ENCODE results near the gene FOSL2.

The FOSL2 gene

DNA sequence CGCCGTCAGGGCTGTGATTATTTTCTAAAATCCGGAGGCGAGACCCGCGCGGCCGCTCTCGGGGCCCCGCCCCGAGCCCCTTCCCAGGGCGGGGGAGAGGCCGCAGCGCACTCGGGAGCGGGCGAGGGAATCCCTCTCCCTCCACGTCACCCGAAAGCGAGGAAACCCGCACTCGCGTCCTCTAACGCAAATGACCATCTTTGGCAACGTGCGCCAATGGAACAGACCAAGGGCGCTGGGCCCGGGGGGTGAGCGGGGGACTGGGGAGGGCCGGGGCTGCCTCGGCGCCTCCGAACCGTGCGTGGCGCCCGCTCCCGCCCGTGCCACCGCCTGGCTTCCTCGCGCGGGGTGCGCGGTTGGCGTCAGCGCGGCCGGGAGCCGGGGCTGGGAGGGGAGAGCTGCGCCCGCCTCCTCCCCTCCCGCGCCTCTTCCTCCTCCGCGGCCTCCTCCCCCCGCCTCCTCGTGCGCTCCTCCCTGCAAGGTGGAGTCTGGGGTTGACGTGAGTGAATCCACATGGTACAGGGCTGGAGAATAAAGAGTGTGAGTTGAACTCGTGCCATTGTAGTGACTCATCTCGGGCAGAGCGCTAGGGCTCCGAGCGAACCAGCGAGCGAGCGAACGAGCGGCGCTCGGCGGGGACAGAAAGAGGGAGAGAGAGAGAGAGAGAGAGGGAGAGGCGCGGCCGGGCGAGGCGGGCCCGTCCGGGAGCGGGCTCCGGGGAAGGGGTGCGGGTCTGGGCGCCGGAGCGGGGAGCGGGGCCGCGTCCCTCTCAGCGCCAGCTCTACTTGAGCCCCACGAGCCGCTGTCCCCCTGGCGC, at the start of gene FOSL2:
Gene FOSL2, plus strand, starts transcription at position 562 of the 817 bp plus-strand sequence. CDS start 863 bp downstream, outside the sequence.
- peaks cover 3% of the 10 kb centered on the region; the same call in 1 of the 2 replicates for H3K79me2 ChIP-seq (ENCODE audit: insufficient read depth, low read length)

DNA sequence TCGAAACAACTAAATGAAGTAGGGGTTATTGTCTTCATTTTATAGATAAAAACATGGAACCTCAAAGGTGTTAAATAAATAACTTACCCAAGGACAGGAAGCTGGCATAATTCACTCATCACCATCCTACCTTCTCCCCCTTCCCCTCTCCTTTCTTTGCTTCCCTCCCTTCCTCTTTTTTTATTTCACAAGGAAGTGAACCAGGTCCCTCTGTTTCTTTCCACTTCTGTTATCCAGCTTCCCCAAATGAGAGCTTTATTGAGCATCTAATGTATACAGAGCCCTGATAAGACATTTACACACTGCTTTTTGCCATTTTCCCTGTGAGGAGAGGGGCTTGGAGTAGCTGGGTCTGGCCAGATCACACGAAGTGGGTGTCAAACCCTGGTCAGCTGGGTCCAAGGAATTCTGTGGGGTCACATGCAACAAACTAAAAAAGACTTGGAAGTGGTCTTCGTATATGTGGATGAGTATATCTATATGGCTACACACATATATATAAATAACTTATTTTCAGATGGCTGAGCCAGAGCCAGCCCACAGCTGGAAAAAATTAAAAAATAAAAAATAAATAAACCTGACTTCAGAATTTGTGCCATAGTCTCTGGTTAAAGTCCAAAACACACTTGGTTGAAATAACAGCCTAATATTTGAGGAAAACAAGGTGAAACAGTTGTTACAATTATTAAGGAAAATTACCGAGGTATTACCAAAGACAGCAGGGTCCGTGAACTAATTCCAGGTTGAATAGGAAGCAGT, 49.3 kb upstream of the FOSL2 start:
- H3K4me2 ChIP-seq (ENCODE audit: insufficient read depth, low read length), result no peak overlapping the region
- TF ChIP-seq EZH2 (IDR thresholded peaks at IDR 0.05; ENCODE audit: borderline replicate concordance, low read depth, low read length, severe bottlenecking), result no peak
- TF ChIP-seq, protein P1, sequence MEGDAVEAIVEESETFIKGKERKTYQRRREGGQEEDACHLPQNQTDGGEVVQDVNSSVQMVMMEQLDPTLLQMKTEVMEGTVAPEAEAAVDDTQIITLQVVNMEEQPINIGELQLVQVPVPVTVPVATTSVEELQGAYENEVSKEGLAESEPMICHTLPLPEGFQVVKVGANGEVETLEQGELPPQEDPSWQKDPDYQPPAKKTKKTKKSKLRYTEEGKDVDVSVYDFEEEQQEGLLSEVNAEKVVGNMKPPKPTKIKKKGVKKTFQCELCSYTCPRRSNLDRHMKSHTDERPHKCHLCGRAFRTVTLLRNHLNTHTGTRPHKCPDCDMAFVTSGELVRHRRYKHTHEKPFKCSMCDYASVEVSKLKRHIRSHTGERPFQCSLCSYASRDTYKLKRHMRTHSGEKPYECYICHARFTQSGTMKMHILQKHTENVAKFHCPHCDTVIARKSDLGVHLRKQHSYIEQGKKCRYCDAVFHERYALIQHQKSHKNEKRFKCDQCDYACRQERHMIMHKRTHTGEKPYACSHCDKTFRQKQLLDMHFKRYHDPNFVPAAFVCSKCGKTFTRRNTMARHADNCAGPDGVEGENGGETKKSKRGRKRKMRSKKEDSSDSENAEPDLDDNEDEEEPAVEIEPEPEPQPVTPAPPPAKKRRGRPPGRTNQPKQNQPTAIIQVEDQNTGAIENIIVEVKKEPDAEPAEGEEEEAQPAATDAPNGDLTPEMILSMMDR (IDR thresholded peaks at IDR 0.05; ENCODE audit: borderline replicate concordance, extremely low read depth, low read length, poor library complexity, severe bottlenecking), result no peak
- H3K36me3 ChIP-seq (ENCODE audit: insufficient read depth, low read length), result no peaks in the 10 kb centered on the region
- DNase-seq (no peak), ATAC-seq (ENCODE audit: insufficient read depth, low read depth) (no peak)
- H3K4me3 ChIP-seq (ENCODE audit: low read depth in 1 of 2, low read length in 2 of 2), result no peak overlapping the region
- H3K9ac ChIP-seq (ENCODE audit: low read depth, low read length), result no peak overlapping the region
- no peaks in the 10 kb centered on the region for H4K20me1 ChIP-seq (ENCODE audit: insufficient read depth, low read length)
- no peak overlapping the region for H2AFZ ChIP-seq (ENCODE audit: low read depth, low read length)
- no peaks in the 10 kb centered on the region for H3K27me3 ChIP-seq (ENCODE audit: insufficient read depth, low read length, poor library complexity)
- H3K79me2 ChIP-seq (ENCODE audit: insufficient read depth, low read length), result no peaks in the 10 kb centered on the region
- no peaks in the 10 kb centered on the region for H3K9me3 ChIP-seq (ENCODE audit: insufficient read depth, low read length, severe bottlenecking)
- H3K27ac ChIP-seq (ENCODE audit: low read length), result no peak overlapping the region
- H3K4me1 ChIP-seq (ENCODE audit: insufficient read depth, low read length), result no peaks in the 10 kb centered on the region

More for the DNA sequence above, at the start of gene FOSL2:
- Histone ChIP-seq H3K4me2 (ENCODE audit: insufficient read depth, low read length) (peak within 1 kb of the TSS; percentile 96), H3K36me3 (ENCODE audit: insufficient read depth, low read length) (no peaks in the 10 kb centered on the region), H3K27me3 (ENCODE audit: insufficient read depth, low read length, poor library complexity) (peaks cover 10% of the 10 kb centered on the region), H3K9ac (ENCODE audit: low read depth, low read length) (peak within 1 kb of the TSS; percentile 84), H3K27ac (ENCODE audit: low read length) (peak within 1 kb of the TSS; percentile 74), H4K20me1 (ENCODE audit: insufficient read depth, low read length) (peaks cover 5% of the 10 kb centered on the region; the same call in 1 of the 2 replicates), H3K9me3 (ENCODE audit: insufficient read depth, low read length, severe bottlenecking) (no peaks in the 10 kb centered on the region), H3K4me3 (ENCODE audit: low read depth in 1 of 2, low read length in 2 of 2) (peak within 1 kb of the TSS; percentile 51 to 69), H2AFZ (ENCODE audit: low read depth, low read length) (peak within 1 kb of the TSS; percentile 81), H3K4me1 (ENCODE audit: insufficient read depth, low read length) (peaks cover 48% of the 10 kb centered on the region)
- DNase-seq (peak; percentile 96), ATAC-seq (ENCODE audit: insufficient read depth, low read depth) (peak; percentile 85)
- TF ChIP-seq, protein P1 (IDR thresholded peaks at IDR 0.05; ENCODE audit: borderline replicate concordance, extremely low read depth, low read length, poor library complexity, severe bottlenecking), result peak; percentile 17
- no peak for TF ChIP-seq EZH2 (IDR thresholded peaks at IDR 0.05; ENCODE audit: borderline replicate concordance, low read depth, low read length, severe bottlenecking)

DNA sequence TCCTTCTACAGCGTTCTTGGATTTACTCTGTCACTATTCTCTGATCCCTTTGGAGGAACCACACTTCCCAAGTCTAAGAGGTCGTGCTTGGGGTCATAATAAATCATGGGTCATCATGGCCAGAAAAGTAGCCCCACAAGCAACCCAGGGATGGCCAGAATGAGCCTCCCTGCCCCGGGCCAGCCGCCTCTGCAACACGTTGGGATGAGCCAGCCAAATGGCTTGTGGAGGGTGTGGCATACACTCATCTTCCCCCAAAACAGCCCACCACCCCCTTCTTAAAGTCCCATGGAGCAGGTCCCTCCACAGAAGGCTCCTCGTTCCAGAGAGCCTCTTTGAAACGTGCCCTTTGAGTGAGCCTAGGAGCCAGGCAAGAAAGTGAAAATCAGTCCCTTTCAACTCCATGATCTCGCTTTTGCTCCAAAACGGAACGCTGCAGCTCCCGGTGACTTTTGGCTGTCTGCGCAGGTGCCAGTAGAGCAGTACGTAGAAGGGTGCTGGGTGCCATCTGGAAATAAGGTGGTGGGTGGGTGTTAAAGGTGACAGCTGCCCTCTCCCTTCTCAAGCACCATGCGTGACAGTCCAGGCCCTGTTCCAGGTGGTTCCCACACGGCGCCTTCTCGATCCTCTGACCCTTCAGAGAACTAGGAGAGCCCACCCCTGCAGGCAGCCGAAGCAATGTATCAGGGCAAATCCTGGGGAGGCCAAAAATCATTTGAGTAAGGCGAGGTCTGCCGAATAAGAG, 48.5 kb upstream of the FOSL2 start:
- H3K27ac ChIP-seq (ENCODE audit: low read length), result no peak overlapping the region
- ATAC-seq (ENCODE audit: insufficient read depth, low read depth), result no peak

More for the DNA sequence above, 48.5 kb upstream of the FOSL2 start:
- no peak for DNase-seq
- Histone ChIP-seq H4K20me1 (ENCODE audit: insufficient read depth, low read length) (no peaks in the 10 kb centered on the region), H3K9ac (ENCODE audit: low read depth, low read length) (no peak overlapping the region), H3K4me3 (ENCODE audit: low read depth in 1 of 2, low read length in 2 of 2) (no peak overlapping the region), H3K79me2 (ENCODE audit: insufficient read depth, low read length) (no peaks in the 10 kb centered on the region), H3K9me3 (ENCODE audit: insufficient read depth, low read length, severe bottlenecking) (no peaks in the 10 kb centered on the region), H3K4me1 (ENCODE audit: insufficient read depth, low read length) (no peaks in the 10 kb centered on the region), H3K27me3 (ENCODE audit: insufficient read depth, low read length, poor library complexity) (no peaks in the 10 kb centered on the region), H3K36me3 (ENCODE audit: insufficient read depth, low read length) (no peaks in the 10 kb centered on the region), H3K4me2 (ENCODE audit: insufficient read depth, low read length) (no peak overlapping the region), H2AFZ (ENCODE audit: low read depth, low read length) (no peak overlapping the region)
- TF ChIP-seq, protein P1 (IDR thresholded peaks at IDR 0.05; ENCODE audit: borderline replicate concordance, extremely low read depth, low read length, poor library complexity, severe bottlenecking), result no peak
- no peak for TF ChIP-seq EZH2 (IDR thresholded peaks at IDR 0.05; ENCODE audit: borderline replicate concordance, low read depth, low read length, severe bottlenecking)
